ENCODE data around the gene SRD5A1. TPM values are rescaled to one million over a fixed set of nuclear protein-coding genes. Genes with fewer than 3 reads are reported as not detected.

Gene SRD5A1
- total RNA-seq, 2 donors from 2014 or later = 4.0 to 4.2 TPM

GRCh38 chr5:6703806-6704205 lies 70.6 kb downstream of the SRD5A1 start:
- no peak for DNase-seq (ENCODE audit: low spot score)

GRCh38 chr5:6704361-6704851 lies 71.2 kb downstream of the SRD5A1 start:
- intact Hi-C loops (cut with DNase I) = loop anchor here (10.0 kb wide), 1 partner anchor 70 kb away; the partner anchor contains the start of genes NSUN2 (in 2 of the 2) and SRD5A1 (in 2 of the 2)
- DNase-seq (ENCODE audit: low spot score) = no peak

More at GRCh38 chr5:6703806-6704205, 70.6 kb downstream of the SRD5A1 start:
- intact Hi-C loops (cut with DNase I) = loop anchor here (10.0 kb wide), 1 partner anchor 69 kb away; the partner anchor contains the start of genes NSUN2 (in 2 of the 2) and SRD5A1 (in 2 of the 2)

- intact Hi-C loops (cut with DNase I) = loop anchor here (10.0 kb wide), 1 partner anchor 70 kb away; the partner anchor contains the start of genes NSUN2 (in 2 of the 2) and SRD5A1 (in 2 of the 2)
- DNase-seq (ENCODE audit: low spot score) = no peak
Measured at GRCh38 chr5:6705088-6705487, 71.8 kb downstream of the SRD5A1 start.

- no peak for DNase-seq (ENCODE audit: low spot score)
- intact Hi-C loops (cut with DNase I) = loop anchor here (10.0 kb wide), 1 partner anchor 71 kb away; the partner anchor contains the start of genes NSUN2 (in 2 of the 2) and SRD5A1 (in 2 of the 2)
Measured at GRCh38 chr5:6705959-6706358, 72.7 kb downstream of the SRD5A1 start.

GRCh38 chr5:6707852-6708251 lies 74.6 kb downstream of the SRD5A1 start:
- no peak for DNase-seq (ENCODE audit: low spot score)
- intact Hi-C loops (cut with DNase I) = loop anchor here (10.0 kb wide), 1 partner anchor 73 kb away; the partner anchor contains the start of genes NSUN2 (in 2 of the 2) and SRD5A1 (in 2 of the 2)

GRCh38 chr5:6708814-6709213 lies 75.6 kb downstream of the SRD5A1 start:
- intact Hi-C loops (cut with DNase I) = loop anchor here (10.0 kb wide), 1 partner anchor 74 kb away; the partner anchor contains the start of genes NSUN2 (in 2 of the 2) and SRD5A1 (in 2 of the 2)
- no peak for DNase-seq (ENCODE audit: low spot score)

GRCh38 chr5:6710070-6710469 lies 76.8 kb downstream of the SRD5A1 start:
- intact Hi-C loops (cut with DNase I) = no loop called here
- no peak for DNase-seq (ENCODE audit: low spot score)

- DNase-seq (ENCODE audit: low spot score) = no peak
- intact Hi-C loops (cut with DNase I) = no loop called here
Measured at GRCh38 chr5:6710551-6711318, 77.5 kb downstream of the SRD5A1 start.

GRCh38 chr5:6711409-6712141 lies 78.3 kb downstream of the SRD5A1 start:
- intact Hi-C loops (cut with DNase I) = no loop called here
- no peak for DNase-seq (ENCODE audit: low spot score)

- DNase-seq (ENCODE audit: low spot score) = peak; percentile 89
- intact Hi-C loops (cut with DNase I) = no loop called here
Measured at GRCh38 chr5:6712142-6712576, 78.9 kb downstream of the SRD5A1 start.

GRCh38 chr5:6712577-6713273 lies 79.5 kb downstream of the SRD5A1 start:
- peak; percentile 99 for DNase-seq (ENCODE audit: low spot score)
- intact Hi-C loops (cut with DNase I) = no loop called here

- peak; percentile 82 for DNase-seq (ENCODE audit: low spot score)
- intact Hi-C loops (cut with DNase I) = no loop called here
Measured at GRCh38 chr5:6713274-6714225, 80.3 kb downstream of the SRD5A1 start, which contains the start of gene TENT4A. TSS of gene TENT4A (plus strand) at chr5:6713432. CDS start at chr5:6713984, 552 bp downstream.

GRCh38 chr5:6714226-6715041 lies 81.2 kb downstream of the SRD5A1 start:
- peak; percentile 82 for DNase-seq (ENCODE audit: low spot score)
- intact Hi-C loops (cut with DNase I) = loop anchor here in 1 of 2 donors (5.0 kb wide), 1 partner anchor 1293 kb away; no protein-coding TSS in a partner anchor

- no peak for DNase-seq (ENCODE audit: low spot score)
- intact Hi-C loops (cut with DNase I) = loop anchor here in 1 of 2 donors (5.0 kb wide), 1 partner anchor 1292 kb away; no protein-coding TSS in a partner anchor
Measured at GRCh38 chr5:6715271-6715670, 82.0 kb downstream of the SRD5A1 start.

GRCh38 chr5:6715758-6716628 lies 82.8 kb downstream of the SRD5A1 start:
- intact Hi-C loops (cut with DNase I) = loop anchor here in 1 of 2 donors (5.0 kb wide), 1 partner anchor 1291 kb away; no protein-coding TSS in a partner anchor
- peak; percentile 58 for DNase-seq (ENCODE audit: low spot score)

All from posterior vena cava (tissue), 2 donors.